Fibroblast of skin of scalp (primary cell): ENCODE measurements around the gene CPN1. TPM values are rescaled to one million over a fixed set of nuclear protein-coding genes. Genes with fewer than 3 reads are reported as not detected.
"Not testable (repeated sequence)": the region's sequence is repeated elsewhere in the genome, so short reads cannot be mapped to it uniquely, and the experiment has no call there.

Source experiments
- DNase-seq: peaks from one replicate; pipeline ENCODE4 v3.0.0-alpha.2; 2013
- polyA plus RNA-seq, 2 experiments: library from polyadenylated mRNA; unstranded; fragments of 120-200 nt; gene quantifications; one replicate each; pipeline ENCODE4 v1.2.1, GENCODE V29; 2013; ENCODE audit not compliant: insufficient read length in 2 of 2

CPN1 gene
- polyA plus RNA-seq (2013, experiment 1 of 2; ENCODE audit: insufficient read length), result not detected
- 0.17 TPM for polyA plus RNA-seq (2013, experiment 2 of 2; ENCODE audit: insufficient read length)

GRCh38 chr10:100081075-100082001 lies at the start of gene CPN1:
TSS of gene CPN1 (minus strand) at chr10:100081869. CDS start at chr10:100081625, 244 bp downstream.
- no peak for DNase-seq

- no peak for DNase-seq
These were observed 49.2 kb upstream of the CPN1 start for GRCh38 chr10:100130831-100131230.

GRCh38 chr10:100129424-100129823 lies 47.8 kb upstream of the CPN1 start:
- no peak for DNase-seq

DNA sequence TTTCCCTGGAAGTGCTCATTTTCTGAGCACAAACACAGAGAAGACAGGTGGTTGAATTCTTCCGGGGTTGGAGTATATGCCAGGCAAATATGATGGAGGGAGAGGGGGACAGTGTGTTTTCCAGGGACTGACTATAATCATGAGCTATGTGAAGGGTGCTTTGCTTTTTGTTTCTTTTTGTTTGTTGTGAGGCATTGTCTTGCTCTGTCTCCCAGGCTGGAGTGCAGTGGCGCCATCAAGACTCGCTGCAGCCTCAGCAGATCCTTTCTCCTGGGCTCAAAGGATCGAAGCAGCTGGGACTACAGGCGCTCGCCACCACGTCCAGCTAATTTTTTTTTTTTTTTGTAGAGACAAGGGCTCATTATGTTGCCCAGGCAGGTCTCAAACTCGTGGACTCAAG lies 47.3 kb upstream of the CPN1 start:
- DNase-seq, result no peak

- not testable (repeated sequence) for DNase-seq
These were observed 43.7 kb upstream of the CPN1 start for GRCh38 chr10:100125335-100125734.

GRCh38 chr10:100124097-100124496 lies 42.4 kb upstream of the CPN1 start:
- no peak for DNase-seq

GRCh38 chr10:100122780-100123179 lies 41.1 kb upstream of the CPN1 start:
- DNase-seq, result no peak

GRCh38 chr10:100120550-100120949 lies 38.9 kb upstream of the CPN1 start:
- no peak for DNase-seq

- no peak for DNase-seq
These were observed 38.1 kb upstream of the CPN1 start for GRCh38 chr10:100119726-100120125.

GRCh38 chr10:100114976-100115770 lies 33.5 kb upstream of the CPN1 start:
- no peak for DNase-seq

DNA sequence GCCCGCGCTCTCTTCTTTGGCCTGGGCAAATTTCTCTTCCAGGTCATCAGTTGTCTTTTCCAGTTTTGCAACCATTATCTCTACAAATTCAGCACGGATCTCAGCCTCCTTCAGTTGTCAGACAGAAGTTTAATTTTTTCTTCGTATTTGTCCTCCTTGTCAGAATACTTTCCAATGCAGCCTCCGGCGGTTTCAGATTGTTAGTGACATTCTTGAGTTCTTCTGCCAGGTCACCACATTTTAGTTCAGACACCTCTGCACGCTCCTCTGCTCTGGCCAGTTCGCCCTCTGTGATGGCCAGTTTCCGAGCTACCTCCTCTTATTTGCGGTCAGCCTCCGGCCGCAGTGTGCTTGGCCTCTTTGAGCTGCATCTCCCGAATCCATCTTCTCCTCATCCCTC lies 32.8 kb upstream of the CPN1 start:
- no peak for DNase-seq

- no peak for DNase-seq
These were observed 28.0 kb upstream of the CPN1 start for GRCh38 chr10:100109670-100110069.

- DNase-seq, result no peak
These were observed 25.2 kb upstream of the CPN1 start for GRCh38 chr10:100106865-100107264.

DNA sequence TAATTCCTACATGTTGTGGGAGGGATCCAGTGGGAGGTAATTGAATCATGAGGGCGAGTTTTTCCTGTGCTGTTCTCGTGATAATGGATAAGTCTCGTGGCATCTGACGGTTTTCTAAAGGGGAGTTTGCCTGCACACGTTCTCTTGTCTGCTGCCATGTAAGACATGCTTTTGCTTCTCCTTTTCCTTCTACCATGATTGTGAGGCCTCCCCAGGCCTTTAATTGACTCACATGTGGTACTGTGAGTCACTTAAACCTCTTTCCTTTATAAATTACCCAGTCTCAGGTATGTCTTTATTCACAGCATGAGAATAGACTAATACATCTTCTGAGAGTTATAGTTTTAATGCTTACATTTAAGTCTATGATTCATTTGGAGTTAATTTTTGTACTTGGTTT lies 22.6 kb upstream of the CPN1 start:
- DNase-seq, result no peak

DNA sequence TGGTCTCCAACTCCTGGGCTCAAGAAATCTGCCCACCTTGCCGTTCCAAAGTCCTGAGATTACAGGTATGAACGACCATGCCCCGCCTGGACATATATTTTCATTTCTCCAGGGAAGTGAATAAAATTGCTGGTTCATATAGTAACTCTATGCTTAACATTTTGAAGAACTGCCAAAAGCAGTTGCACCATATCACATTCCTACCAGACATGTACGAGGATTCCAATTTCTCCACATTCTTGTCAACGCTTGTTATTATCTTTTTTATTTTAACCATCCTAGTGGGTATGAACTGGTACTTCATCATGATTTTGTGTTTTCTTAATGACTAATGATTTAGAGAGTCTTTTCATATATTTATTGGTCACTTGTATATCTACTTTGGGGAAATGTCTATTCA lies 21.9 kb upstream of the CPN1 start:
- peak; percentile 53 for DNase-seq

DNA sequence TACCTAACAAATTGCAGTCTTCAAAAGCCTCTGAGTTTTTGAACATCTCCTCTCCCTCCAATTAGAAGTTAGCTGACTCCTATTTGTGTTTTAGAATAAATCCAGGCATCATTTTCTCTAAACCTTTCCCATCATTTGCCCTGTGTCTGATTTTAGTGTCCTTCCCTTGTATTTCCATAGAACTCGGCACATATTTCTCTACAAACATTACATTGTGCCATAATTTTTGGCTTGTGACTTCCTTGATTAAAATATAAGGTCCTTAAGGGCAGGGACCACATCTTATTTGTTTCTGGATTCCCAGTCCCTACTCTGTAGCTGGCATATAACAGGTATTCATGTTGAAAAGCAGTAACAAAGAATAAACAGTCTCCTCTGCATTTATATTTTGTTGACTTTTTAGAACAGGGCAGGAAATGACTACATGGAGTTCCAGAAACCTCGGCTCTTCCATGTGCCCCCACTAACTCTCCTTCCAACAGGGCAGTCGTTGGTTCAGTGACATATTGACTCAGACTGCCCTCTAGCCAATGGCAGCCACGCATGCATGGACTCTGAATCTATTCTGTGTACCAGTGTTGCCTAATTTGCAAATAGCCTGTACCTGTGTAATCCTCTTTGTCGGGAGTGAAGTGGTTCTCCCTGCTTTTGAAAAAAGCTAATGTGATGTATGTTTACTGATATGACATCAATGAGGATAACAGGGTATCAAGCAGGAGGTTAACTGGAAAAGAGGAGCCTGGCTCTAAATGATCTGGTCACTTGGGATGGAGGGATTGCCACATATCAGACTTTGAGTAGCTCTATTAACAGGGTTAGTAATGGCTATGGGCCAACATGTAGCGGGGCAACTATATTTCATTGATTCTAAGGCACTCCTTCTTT lies 19.8 kb upstream of the CPN1 start:
- no peak for DNase-seq

- DNase-seq, result no peak
These were observed 19.0 kb upstream of the CPN1 start for GRCh38 chr10:100100651-100101184.

- DNase-seq, result no peak
These were observed 7.6 kb upstream of the CPN1 start for GRCh38 chr10:100089241-100089640.

DNA sequence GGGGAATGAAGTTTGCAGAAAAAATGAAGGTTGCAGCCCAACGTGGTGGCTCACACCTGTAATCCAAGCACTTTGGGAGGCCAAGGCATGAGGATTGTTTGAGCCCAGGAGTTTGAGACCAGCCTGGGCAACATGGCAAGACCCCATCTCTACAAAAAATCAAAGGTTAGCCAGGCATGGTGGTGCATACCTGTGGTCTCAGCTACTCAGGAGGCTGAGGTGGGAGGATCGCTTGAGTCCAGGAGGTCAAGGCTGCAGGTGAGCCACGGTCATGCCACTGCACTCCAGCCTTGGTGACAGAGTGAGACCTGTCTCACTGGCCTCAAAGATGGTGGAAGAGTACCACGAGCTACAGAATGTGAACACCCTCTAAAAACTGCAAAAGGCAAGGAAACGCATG lies 5.0 kb upstream of the CPN1 start:
- DNase-seq, result not testable (repeated sequence)

DNA sequence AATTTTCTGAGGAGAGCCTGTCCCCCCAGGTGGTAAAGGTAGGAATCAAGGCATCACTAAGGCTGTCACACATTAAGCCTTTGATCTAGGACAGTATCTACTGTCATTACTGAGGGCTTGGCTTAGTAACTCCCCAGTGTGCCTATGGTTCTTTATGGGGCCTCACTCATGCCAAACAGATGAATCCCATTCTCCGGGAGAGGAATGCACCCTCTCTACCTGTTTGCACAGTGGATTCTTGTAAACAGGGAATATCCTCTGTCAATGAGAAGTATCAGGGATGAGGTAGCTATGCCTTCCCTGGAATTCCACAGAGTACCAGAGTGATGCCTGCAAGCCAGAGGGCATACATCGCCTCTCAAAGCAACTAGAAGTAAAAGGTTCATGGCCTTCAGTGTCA lies 3.9 kb upstream of the CPN1 start:
- no peak for DNase-seq

DNA sequence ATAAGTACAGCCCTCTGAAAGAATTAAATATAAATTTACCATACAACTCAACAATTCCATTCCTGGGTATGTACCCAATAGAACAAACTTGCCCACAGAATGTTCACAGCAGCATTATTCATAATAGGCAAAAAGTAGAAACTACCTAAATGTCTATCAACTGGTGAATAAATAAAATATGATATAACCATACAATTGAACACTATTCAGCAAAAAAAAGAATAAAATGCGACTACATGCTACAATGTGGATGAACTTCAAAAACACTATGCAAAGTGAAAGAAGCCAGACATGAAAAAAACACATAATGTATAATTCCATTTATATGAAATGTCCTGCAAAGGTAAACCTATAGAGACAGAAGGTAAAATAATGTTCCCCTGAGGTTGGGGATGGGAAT lies 2.0 kb upstream of the CPN1 start:
- DNase-seq, result no peak

- DNase-seq, result not testable (repeated sequence)
These were observed 607 bp upstream of the CPN1 start for GRCh38 chr10:100082276-100082675.
